Fibroblast of skin of back (primary cell): Measurements from ENCODE around the gene PSTK.

Source experiments
- DNase-seq: peaks from one replicate; pipeline ENCODE4 v3.0.0-alpha.2; 2013

PSTK gene

DNA sequence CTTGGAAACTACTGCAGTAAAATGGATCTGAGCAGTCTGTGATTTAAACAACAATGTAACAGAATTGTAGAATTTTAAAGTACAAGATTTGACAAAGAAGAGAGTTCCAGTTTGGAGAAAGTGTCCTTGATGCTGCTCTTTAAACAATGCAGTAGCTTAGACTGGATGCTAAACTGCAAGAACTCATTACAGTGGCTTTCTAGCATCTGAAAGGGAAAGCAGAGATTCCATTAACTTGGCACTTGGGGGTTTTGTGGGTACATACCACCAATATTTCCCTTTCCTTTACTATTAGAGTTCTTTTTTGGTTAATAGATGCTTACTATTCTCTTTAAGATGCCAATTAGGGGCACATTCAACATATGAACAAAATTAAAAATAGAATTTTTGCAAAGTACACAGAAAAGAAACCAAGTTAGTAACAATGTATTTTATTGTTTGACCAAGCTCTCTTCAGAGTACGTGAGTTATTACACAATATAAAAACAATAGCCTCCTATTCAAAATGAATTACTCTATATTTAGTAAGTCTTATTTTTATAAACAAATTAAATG, 11.9 kb downstream of the PSTK start:
- no peak for DNase-seq

DNA sequence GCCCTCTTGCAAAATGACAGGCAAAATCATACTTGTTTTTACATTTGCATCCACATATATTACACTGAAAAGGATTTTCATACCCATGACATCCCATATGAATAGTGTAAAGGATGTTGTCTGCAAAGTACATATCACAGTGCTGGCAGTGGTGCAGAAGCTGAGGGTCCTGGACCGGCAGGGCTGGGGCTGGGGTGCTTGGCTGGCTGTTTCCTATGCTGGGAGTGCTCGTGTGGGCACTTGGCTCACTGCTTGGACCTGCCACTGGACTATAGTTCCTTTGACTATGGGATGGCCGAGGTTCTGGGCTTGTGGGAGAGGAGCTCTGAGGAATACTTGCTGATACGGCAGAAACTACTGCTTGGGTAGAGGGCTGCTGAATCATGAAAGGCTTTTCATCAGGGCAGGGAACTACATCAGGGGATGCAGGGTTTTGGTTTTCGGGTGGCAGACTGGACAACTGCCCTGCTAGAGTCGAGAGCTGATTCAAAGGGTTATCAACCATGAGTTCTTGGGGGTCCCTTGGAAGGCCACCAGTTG, 13.7 kb downstream of the PSTK start:
- DNase-seq = no peak

DNA sequence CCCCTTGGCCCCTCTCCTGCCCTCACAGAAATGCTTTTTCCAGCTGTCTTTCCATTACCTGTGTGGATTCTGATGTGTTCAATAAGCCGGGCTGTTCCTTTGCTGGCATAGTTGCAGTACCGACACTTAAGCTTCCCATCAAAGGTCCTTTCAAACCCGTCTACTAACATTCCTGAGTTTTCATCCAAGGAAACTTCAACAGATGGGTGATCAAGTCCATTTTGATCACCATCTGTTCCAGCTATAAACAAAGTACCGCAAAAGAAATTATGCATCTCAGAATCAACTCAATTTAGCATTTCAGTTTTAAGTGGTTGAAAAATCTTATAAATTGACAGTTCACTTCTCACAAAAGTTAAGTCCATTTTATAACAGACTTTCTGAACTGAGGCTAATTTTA, 15.7 kb downstream of the PSTK start:
- no peak for DNase-seq

DNA sequence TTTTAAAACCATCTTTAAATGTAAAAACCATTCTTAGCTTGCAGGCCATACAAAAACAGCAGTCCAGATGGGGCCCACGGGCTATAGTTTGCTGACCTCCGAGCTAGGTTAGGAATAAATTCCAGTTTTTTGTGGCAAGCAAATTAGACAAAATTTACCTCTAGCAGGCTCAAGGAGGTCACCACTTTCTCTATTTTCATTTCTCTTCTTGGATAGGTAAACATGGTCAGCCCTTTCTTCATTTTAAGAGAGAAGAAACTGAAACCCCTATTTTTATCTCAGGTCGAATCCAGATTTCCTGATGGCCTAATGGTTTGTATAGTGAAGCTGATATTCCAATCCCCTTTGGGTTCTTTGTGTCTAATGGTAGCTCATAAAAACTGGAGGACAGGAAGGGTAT, 17.7 kb downstream of the PSTK start:
- DNase-seq = no peak

DNA sequence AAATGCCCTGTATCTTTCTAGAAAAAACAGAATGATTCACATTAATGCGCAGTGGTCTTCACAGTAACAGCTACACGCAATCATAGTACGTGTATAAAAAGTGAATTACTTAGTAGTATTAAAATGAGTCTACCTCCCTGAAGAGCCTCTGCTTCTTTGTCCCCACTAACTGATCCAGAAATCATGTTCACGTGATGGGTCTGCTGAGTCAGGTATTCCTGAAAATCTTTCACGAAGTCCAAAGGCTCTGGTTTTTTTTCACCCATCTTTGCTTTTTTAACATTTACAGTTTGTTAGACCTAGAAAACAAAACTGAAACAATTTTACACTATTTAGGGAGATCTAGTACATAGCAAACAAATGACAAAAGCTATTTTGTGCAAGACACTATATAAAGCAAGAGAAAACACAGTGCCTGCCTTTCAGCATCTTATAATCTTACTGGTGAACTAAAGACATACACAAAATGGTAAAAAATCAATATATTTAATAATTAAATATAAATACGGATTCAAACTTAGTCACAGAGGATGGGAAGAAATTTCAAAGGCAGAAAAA, 18.2 kb downstream of the PSTK start:
- DNase-seq = no peak

DNA sequence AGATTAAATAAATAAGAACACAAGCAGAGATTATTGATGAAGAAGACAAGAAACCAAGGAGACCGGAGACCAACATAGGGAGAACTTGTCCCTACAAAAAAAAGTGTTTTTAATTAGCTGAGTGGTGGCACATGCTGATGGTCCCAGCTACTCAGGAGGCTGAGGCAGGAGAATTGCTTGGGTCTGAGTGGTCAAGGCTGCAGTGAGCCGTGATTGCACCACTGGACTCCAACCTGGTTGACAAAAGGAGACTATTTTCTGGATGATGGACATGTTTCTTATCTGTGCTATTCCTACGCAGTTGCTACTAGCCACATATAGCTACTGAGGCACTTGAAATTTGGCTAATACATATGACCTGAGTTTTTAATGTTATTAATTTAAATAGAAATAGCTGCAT, 18.7 kb downstream of the PSTK start:
- no peak for DNase-seq

DNA sequence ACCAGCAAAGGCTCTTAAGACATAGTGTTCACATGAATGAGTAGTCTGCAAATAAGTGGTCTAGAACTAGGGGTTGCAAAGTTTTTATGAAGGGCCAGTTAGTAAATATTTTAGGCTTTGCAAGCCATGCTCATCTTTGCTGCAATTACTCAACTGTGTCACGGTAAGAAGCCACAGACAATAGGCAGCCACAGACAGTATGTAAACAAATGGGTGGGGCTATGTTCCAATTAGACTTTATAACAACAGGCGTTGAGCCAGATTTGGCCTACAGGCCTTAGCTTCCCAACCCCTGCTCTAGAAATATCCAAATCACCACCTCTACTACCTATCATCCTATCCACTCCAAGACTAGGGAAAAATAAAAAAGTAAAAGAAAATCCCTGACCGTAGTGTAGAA, 19.1 kb downstream of the PSTK start:
- no peak for DNase-seq

DNA sequence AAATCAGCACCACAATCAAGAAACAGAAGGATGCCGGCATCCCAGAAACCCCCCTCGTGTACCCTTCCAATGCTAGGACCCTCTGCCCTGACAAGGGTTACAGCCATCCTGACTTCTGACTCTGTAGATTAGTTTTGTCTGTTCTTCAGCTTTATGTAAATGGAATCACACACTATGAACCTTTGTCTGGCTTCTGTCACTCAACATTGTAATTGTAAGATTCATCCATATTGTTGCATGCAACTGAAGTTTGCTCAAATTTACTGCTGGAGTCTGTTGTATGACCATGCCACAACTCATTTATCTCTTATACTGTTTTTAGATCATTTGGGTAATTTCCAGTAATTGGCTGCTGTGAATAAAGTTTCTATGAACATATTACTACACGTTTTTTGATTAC, 20.0 kb downstream of the PSTK start:
- no peak for DNase-seq

DNA sequence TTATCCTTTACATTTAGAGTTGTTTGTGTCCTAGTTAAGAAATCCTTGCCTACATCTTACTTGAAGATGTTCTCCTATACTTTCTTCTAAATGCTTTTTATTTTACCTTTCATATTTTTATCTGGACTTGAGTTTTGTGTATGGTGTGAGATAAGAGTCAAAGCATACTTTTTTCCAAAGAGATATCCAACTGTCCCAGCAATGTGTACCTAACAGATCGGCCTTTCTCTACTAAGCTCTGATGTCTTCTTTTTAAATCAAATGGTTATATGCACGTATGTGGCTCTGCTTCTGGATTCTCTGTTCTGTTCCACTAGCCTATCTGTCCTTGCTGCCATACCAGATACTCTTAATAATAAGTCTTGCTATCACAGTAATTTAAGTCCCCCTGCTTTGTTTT, 21.2 kb downstream of the PSTK start:
- DNase-seq = no peak

DNA sequence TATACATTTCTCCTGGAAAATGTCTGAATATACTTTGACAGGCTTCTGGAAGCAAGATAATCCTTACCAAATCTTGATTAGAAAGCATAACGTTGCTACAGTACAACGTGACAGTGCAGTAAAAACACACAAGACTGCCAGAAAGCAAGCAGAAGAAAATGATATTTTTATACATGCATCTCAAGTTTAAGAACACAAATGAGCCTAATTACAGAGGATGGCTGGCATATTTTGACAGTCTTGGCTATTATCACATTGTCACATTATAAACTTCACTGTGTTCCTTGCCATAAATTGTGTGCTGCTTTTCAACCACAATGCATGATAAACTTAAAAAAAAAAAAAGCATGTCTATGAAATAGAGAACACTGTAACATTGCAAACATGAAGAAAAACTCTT, 24.1 kb downstream of the PSTK start:
- no peak for DNase-seq

DNA sequence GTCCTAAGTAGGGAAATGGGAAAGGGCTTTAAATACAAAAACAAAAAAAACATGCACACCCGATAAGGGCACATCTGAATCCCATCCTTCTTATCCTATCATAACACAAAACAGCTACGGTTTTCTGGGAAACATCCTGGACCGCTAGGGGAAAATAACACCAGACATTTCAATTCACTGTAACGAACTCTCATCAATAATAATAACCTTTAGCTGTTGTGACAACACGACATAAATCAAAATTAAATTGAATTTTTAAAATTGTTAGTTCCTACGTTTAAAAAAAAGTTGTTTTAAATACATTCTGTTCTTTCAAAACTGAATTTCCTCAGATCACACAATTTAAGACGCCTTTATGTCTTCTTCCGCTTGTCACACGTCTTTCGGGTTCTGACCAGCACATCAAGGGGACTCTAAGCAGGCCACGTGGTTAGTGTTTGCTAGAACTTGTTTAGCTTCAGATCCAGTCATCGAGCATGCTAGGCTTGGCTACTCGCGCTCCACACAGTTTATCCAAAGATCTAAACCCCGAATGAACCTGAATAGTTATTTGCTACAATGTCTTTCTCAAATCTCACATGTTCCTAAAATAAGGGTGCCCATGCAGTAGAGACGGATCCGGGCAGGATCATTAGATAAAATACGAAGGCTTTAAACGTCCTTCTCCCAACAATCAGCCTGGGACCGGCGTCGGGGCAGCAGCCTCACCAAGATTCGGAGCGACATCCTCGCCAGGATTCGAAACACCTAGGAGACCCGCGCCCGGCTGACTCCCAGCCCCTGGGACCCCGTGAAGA, 27.6 kb downstream of the PSTK start:
- peak; percentile 49 for DNase-seq

DNA sequence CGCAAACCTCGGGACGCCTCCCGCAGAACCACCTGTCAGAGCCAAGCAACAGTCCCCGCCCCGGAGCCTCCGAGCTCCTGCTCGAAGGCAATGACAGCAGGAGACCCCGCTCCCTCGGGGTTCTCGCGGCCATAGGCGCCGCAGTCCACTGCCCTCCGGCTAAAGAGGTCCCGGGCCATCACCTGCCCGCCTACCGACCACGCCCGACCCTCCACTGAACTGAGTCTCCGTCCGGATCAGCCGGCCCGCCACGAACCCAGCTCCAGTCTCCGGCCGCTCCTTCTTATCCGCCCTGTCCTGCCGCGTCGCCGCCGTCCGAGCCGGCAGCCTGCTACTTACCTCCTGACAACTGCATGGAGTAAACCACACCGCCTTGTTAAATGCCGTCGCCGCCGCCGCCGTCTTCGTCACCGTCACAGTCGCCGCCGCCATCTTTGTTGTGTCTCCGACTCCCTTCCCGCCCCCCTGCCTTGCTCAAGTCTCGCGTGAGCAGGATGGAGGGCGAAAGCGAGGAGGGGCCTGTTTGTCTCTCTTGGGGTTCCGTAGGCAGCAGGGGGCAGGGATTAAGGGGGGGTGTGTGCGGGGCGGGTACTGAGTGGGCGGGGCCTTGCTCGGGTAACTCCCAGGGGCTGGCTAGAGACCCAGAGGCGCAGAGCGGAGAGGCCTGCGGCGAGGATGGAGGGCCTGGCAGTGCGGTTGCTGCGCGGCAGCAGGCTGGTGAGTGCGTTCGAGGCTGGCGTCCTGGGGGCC, 28.3 kb downstream of the PSTK start, which contains the start of the genes ACADSB and IKZF5:
Gene ACADSB (plus strand): TSS at position 652 of the 750 bp plus-strand sequence. CDS start 24 bp downstream, at position 676.
Gene IKZF5 (minus strand): TSS at position 441 of the 750 bp plus-strand sequence. CDS start 10,170 bp downstream, outside the sequence.
- peak; percentile 98 for DNase-seq

DNA sequence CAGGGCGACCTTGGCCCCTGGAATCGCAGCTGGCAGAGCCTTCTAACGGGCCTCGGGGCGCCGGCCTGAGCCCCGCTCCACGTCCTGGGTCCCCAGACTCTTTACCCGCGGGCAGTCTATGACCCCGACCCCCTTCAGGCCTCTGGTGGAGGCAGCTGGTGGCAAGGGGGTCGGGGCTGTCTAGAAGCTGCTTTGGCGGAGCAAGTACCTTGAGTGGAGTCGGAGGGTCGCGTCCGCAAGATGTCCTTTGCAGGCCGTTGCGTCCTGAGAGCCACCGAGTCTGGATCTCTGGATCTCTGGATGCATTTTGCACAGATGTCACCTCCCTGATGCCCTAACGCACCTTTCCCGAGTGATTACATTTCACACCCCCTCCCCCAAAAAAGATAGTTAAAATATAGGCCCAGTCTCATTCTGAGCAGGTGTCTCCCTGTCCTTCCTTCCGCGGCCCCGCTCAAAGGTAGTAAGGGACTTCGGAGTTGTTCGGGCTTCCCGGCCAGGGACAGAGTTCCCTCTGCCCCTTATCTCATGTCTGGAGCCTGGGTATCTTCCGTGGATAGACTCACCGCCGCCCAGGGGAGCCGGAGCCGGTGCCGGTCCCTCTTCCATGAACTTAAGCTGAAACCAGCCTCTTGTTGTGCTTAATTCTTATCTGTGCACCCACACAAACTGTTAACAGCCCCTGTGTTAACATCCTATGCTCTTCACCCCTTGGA, 29.1 kb downstream of the PSTK start:
- peak; percentile 6 for DNase-seq

DNA sequence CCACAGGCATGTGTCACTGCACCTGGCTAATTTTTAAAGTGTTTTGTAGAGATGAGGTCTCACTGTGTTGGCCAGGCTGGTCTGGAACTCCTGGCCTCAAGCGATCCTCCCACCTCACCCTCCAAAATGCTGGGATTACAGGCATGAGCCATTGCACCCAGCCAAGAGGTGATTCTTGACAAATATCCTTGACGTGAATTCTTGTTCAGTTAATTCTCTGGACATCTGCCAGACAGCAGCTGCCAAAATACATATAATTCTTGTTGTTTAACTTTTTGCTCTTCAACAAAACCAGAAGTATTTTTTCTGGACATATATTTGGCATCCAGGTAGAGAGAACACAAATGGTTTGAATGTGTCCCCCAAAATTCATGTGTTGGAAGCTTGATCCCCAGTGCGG, 31.8 kb downstream of the PSTK start:
- no peak for DNase-seq

DNA sequence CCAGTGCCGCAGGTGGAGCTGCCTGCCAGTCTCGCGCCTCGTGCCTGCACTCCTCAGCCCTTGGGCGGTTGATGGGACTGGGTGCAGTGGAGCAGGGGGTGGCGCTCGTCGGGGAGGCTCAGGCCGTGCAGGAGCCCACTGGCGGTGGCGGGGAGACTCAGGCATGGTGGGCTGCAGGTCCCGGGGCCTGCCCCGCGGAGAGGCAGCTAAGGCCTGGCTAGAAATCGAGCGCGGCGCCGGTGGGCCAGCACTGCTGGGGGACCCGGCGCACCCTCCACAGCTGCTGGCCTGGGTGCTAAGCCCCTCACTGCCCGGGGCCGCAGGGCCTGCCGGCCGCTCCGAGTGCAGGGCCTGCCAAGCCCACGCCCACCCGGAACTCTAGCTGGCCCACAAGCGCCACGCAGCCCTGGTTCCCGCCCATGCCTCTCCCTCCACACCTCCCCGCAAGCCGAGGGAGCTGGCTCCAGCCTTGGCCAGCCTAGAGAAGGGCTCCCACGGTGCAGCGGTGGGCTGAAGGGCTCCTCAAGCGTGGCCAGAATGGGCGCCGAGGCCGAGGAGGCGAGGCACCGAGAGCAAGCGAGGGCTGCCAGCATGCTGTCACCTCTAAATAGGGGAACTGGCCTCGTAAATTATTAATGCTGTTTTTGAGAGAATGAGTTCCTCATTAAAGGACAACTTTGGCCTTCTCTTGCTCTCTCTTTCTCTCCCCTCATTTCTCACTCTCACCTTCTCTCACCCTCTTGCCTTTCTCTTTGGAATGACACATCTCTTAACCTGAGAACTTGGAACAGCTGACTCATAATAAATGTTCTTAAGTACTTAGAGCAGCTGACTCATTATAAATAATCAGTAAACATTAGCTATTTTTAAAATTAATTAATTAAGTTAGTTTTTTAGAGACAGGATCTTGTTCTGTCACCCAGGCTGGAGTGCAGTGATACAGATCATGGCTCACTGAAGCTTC, 33.5 kb downstream of the PSTK start:
- no peak for DNase-seq

DNA sequence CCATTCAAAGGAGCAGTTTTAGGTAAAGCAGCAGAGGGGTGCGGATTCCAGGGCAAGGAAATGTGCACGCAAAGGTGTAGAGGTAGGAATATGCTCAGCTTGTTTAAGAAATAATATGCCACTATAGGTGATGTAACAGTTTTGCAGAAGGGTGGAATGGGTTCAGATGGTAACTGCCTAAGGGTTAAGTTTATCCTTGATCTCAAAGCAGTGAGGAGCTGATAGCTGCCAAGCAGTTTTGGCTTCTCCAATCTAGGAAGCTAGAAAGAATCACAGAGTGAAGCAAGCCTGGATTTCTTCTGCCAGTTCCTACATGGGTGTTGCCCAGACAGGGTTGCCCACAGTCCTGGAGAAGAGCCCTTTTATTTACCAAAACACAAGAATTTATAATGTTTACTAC, 34.6 kb downstream of the PSTK start:
- no peak for DNase-seq

DNA sequence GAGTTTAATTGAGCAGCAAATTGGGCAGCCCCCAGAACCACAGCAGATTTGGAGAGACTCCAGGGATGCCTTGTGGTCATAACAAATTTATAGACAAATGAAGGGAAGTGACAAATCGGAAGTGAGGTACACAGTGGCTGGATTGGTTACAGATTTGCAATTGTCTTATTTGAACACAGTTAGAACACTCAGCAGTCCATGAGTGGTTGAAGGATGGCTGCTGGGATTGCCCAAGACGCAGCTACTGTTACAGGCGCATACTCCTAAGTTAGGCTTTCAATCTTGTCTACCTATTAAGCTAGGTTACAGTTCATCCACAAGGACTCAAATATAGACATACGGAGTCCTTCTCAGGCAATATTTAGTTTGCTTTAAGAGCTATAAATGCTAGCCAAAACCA, 36.0 kb downstream of the PSTK start:
- no peak for DNase-seq

DNA sequence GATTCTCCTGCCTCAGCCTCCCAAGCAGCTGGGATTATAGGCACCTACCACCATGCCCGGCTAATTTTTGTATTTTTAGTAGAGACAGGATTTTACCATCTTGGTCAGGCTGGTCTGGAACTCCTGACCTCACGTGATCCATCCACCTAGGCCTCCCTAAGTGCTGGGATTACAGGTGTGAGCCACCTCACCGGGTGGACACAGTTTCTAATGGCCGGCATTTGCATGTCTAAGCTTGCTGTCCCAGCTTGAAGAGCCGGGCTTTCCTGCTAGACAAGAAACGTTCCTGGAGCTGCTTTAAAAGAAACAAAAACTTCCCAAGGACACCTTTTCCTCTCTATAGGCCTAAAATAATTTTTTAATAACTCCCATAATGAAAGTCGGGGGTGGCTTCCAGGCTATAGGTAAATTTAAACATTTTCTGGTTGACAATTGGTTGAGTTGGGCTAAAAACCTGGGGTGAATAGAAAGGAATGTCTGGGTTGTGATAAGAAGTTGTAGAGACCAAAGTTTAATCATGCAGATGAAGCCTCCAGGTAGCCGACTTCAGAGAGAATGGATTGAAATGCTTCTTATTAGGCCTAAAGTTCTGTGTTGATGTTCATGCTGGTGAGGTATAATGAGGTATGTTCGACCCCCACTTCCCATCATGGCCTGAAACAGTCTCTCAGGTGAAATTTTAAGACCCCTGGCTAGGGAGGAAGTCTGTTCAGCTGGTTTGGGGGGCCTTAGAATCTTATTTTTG, 37.4 kb downstream of the PSTK start:
- DNase-seq = no peak

DNA sequence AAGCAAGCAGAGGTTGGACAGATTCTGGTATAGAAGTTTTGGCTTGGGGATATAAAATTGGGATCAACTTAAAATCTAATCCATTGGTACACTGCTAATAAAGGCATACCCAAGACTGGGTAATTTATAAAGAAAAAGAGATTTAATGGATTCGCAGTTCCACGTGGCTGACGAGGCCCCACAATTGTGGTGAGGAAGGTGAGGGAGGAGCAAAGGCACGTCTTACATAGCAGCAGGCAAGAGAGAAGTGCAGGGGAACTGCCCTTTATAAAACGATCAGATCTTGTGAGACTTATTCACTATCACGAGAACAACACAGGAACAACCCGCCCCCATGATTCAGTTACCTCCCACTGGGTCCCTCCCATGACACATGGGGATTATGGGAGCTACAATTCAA, 38.3 kb downstream of the PSTK start:
- DNase-seq = no peak

DNA sequence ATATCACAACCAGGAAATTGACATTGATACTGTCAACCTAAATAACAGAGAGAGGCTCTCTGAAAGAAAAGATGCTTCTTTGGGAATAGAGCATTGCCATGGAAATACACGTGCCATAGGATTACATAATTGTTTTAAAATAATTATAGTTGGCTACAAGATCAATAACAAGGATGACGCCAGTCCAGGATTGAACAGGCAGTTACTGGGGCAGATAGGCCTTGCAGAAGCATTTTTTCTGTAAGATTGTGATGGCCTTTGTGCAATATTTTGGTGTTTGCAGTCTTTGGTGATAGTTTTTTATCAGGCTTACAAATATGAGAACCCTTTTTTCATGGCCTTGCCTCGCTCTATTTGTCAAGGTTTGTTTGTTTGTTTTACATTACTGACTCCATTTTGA, 39.1 kb downstream of the PSTK start:
- DNase-seq = no peak
